Transverse colon (tissue), 3 donors: ENCODE data around the gene CGB1.

ENCODE experiments used
- EP300 ChIP-seq: sonication (generic); formaldehyde crosslinking; IDR thresholded peaks from one replicate; pipeline ENCODE4 v1.6.1; 2017; ENCODE audit warnings: antibody characterized with exemption, low read depth
- POLR2A ChIP-seq: fragments of 450-650 bp; IDR thresholded peaks from one replicate; pipeline ENCODE4 v1.6.1; 2016; ENCODE audit warnings: antibody characterized with exemption, mild to moderate bottlenecking, moderate library complexity
- TF ChIP-seq, protein P1 (sequence below), 5 experiments: fragments of 200-600 bp in 3 of 5; fragments of 450-650 bp in 2 of 5; sonication (generic) in 3 of 5; IDR thresholded peaks; 1 replicate in 2 of 5; 2 replicates in 3 of 5; pipeline ENCODE4 v1.5.1; 2016 to 2017; ENCODE audit warnings: antibody characterized with exemption in 5 of 5, inconsistent platforms in 3 of 5, mild to moderate bottlenecking in 2 of 5, moderate library complexity in 1 of 5

DNA sequence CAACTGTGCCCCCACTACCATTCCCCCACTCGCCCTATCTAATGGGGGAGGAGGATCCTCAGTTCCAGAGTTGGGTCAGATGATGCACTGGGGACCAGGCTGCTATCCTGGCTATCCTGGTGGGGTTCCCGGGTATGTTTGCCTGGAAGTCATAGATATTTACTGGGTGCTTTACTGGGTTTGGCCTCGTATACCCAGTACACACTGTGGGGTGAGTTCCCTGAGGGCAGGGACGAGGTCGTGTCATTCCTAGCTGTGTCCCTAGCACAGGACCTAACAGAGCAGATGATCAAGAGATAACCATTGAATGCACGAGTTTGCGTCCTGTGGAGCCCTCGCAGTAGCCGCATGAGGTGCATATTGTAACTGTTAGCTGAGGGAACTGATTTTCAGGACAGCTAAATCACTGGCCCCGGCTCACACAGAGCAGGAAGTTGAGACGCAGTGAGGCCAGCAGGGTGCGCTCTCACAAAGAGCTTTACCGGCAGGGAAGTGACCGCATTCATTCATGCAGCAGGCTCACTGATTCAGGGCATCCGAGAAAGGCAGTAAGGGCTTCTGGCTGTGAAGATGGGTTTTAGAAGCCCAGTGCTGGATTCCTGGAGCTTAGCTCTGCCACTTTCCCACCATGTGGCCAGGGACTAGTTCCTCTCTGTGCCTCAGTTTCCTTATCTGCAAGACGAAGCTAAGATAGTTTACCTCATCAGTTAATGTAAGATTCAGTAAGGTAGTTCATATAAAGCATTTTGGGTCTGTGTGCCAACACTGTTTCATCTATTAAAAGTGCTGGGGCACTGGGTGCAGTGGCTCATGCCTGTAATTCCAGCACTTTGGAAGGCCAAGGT lies 37.0 kb downstream of the CGB1 start:
- TF ChIP-seq POLR2A (no peak), EP300 (no peak)
- TF ChIP-seq, protein P1, sequence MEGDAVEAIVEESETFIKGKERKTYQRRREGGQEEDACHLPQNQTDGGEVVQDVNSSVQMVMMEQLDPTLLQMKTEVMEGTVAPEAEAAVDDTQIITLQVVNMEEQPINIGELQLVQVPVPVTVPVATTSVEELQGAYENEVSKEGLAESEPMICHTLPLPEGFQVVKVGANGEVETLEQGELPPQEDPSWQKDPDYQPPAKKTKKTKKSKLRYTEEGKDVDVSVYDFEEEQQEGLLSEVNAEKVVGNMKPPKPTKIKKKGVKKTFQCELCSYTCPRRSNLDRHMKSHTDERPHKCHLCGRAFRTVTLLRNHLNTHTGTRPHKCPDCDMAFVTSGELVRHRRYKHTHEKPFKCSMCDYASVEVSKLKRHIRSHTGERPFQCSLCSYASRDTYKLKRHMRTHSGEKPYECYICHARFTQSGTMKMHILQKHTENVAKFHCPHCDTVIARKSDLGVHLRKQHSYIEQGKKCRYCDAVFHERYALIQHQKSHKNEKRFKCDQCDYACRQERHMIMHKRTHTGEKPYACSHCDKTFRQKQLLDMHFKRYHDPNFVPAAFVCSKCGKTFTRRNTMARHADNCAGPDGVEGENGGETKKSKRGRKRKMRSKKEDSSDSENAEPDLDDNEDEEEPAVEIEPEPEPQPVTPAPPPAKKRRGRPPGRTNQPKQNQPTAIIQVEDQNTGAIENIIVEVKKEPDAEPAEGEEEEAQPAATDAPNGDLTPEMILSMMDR (IDR thresholded peaks at IDR 0.05): peak; percentile 46 to 62 (median 54)
